Nephron (organoid): ENCODE data around the gene GOLT1A.

Source experiments
- H3K27ac Mint-ChIP-seq, 3 experiments: 2 replicates each; pipeline ENCODE4 v1.8.0; 2020; ENCODE audit warnings: mixed read lengths in 3 of 3, mild to moderate bottlenecking in 2 of 3, moderate library complexity in 1 of 3
- H3K27me3 Mint-ChIP-seq: 2 replicates; pipeline ENCODE4 v1.8.0; 2021; ENCODE audit warnings: low read depth, mild to moderate bottlenecking, moderate library complexity, mixed read lengths
- H3K36me3 Mint-ChIP-seq: 2 replicates; pipeline ENCODE4 v1.8.0; 2020; ENCODE audit warnings: low read depth, mixed read lengths
- H3K4me1 Mint-ChIP-seq: 2 replicates; pipeline ENCODE4 v1.8.0; 2020; ENCODE audit warnings: mixed read lengths
- H3K4me3 Mint-ChIP-seq, 3 experiments: 2 replicates each; pipeline ENCODE4 v1.8.0; 2020; ENCODE audit warnings: mild to moderate bottlenecking in 3 of 3, mixed read lengths in 3 of 3, moderate library complexity in 2 of 3
- H3K9me3 Mint-ChIP-seq: 2 replicates; pipeline ENCODE4 v1.8.0; 2020; ENCODE audit warnings: mixed read lengths
- TF ChIP-seq, protein P1 (sequence below), 3 experiments: fragments of 200-600 bp; sonication (generic); IDR thresholded peaks; one replicate each; pipeline ENCODE4 v1.5.0; 2021; ENCODE audit warnings: antibody characterized with exemption in 3 of 3; ENCODE audit not compliant: unreplicated experiment in 3 of 3

GOLT1A gene

DNA sequence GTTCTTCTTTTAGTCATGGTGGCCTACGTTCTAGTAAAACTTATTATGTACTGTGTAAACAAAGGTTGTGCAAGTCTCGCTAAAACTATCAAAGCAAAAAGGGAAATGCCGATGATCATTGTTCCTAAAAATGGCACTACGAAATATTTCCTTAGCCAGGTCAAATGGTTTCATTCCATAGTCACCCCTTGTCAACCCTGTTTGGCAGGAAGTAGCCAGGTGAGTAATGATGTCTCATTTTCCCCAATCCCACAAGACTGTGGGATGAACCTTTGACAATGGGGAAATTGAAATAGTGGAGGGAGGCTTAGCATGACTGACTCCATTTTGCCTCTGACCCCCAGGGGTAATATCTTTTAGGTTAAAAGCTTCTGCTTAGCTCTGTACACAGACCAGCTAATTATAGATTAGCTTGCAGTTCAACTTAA, 42.0 kb downstream of the GOLT1A start:
- Mint-ChIP-seq H3K4me3 (no peak overlapping the region), H3K27me3 (no peaks in the 10 kb centered on the region), H3K36me3 (no peaks in the 10 kb centered on the region), H3K9me3 (peaks cover 5% of the 10 kb centered on the region), H3K27ac (no peak overlapping the region), H3K4me1 (no peaks in the 10 kb centered on the region)
- TF ChIP-seq, protein P1, sequence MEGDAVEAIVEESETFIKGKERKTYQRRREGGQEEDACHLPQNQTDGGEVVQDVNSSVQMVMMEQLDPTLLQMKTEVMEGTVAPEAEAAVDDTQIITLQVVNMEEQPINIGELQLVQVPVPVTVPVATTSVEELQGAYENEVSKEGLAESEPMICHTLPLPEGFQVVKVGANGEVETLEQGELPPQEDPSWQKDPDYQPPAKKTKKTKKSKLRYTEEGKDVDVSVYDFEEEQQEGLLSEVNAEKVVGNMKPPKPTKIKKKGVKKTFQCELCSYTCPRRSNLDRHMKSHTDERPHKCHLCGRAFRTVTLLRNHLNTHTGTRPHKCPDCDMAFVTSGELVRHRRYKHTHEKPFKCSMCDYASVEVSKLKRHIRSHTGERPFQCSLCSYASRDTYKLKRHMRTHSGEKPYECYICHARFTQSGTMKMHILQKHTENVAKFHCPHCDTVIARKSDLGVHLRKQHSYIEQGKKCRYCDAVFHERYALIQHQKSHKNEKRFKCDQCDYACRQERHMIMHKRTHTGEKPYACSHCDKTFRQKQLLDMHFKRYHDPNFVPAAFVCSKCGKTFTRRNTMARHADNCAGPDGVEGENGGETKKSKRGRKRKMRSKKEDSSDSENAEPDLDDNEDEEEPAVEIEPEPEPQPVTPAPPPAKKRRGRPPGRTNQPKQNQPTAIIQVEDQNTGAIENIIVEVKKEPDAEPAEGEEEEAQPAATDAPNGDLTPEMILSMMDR (IDR thresholded peaks at IDR 0.05; ENCODE audit: unreplicated experiment in 3 of 3): no peak

- TF ChIP-seq, protein P1 (IDR thresholded peaks at IDR 0.05; ENCODE audit: unreplicated experiment in 3 of 3): no peak
- Mint-ChIP-seq H3K36me3 (no peaks in the 10 kb centered on the region), H3K4me3 (no peak overlapping the region), H3K27me3 (no peaks in the 10 kb centered on the region), H3K27ac (no peak overlapping the region), H3K9me3 (peaks cover 5% of the 10 kb centered on the region), H3K4me1 (no peaks in the 10 kb centered on the region)
These were observed 43.2 kb downstream of the GOLT1A start for GRCh38 chr1:204170494-204171155.

DNA sequence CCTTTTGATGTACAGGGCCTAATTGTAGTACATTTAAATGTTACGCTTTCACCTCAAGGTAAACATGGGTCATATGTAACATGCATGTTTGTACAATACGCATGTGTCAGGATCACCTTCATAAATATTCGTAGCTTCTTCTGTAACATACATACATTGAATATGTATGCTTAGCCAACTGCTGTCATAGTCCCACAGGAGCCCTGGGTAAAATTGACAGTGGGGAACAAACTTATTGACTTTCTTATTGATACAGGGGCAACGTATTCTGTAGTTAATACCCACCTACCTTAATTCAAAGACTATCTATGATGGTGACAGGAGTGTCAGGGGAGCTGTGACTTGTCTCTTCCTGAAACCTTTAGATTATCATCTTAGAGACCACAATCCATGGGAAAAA, 43.9 kb downstream of the GOLT1A start:
- no peak overlapping the region for H3K27ac Mint-ChIP-seq
- no peak overlapping the region for H3K4me3 Mint-ChIP-seq
- TF ChIP-seq, protein P1 (IDR thresholded peaks at IDR 0.05; ENCODE audit: unreplicated experiment in 3 of 3): no peak
- no peaks in the 10 kb centered on the region for H3K4me1 Mint-ChIP-seq
- H3K9me3 Mint-ChIP-seq: peaks cover 5% of the 10 kb centered on the region
- H3K36me3 Mint-ChIP-seq: no peaks in the 10 kb centered on the region
- H3K27me3 Mint-ChIP-seq: no peaks in the 10 kb centered on the region

- no peaks in the 10 kb centered on the region for H3K36me3 Mint-ChIP-seq
- no peaks in the 10 kb centered on the region for H3K4me1 Mint-ChIP-seq
- peaks cover 5% of the 10 kb centered on the region for H3K9me3 Mint-ChIP-seq
- H3K27ac Mint-ChIP-seq: no peak overlapping the region
- H3K4me3 Mint-ChIP-seq: no peak overlapping the region
- TF ChIP-seq, protein P1 (IDR thresholded peaks at IDR 0.05; ENCODE audit: unreplicated experiment in 3 of 3): no peak
- peaks cover 3% of the 10 kb centered on the region for H3K27me3 Mint-ChIP-seq
These were observed 46.1 kb downstream of the GOLT1A start for GRCh38 chr1:204167730-204168129.

DNA sequence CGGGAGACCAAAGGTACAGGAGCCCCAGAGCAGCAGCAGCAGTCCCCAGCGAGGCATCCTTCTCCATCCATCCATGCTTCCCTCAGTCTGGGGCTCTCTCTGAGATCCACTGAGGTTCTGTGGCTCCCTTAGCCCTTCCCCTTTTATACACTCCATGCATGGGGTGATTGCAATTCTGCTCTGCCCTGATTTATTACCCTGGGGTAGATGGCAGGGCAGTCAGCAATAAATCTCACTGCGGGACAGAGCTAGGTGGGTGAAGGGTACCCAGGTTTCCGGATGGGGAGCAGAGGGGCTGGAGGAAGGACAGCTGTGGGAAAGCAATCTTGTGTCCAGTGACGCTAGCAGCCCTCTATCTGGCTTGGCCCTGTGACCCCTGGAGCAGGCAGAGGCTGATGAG, 47.6 kb downstream of the GOLT1A start, which contains the start of gene REN:
Gene REN, minus strand, starts transcription at position 119 of the 400 bp plus-strand sequence. Its CDS starts 44 bp downstream, at position 75.
- Mint-ChIP-seq H3K4me1 (no peaks in the 10 kb centered on the region), H3K27ac (no peak within 1 kb of the TSS), H3K27me3 (peaks cover 10% of the 10 kb centered on the region), H3K9me3 (peaks cover 3% of the 10 kb centered on the region), H3K4me3 (no peak within 1 kb of the TSS), H3K36me3 (no peaks in the 10 kb centered on the region)
- TF ChIP-seq, protein P1 (IDR thresholded peaks at IDR 0.05; ENCODE audit: unreplicated experiment in 3 of 3): no peak

DNA sequence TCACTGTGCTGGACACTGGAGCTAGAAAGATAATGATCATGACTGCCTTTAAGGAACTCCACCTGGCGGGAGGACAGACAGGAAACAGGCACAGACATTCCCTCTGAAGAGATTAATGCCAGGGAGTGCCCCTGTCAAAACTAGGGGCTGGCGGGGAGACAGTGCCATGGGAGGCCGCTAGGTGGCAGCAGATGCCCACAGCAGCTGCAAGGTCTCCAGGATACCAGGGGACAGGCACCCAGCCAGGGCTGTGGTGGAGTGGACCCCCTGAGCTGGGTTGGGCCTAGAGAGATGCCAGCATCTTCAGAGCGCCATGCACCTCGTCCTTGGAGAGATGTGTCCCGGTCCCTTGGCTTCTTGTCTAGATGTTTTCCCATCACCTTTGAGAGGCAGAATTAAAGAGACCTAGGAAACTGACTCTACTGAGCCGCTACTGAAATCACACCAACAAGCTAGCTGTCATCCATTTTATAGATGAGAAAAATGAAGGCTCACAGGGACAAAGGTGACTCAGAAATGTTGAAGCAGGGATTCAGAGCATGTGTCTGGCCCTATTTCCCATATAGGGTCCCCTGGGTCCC, 51.2 kb downstream of the GOLT1A start:
- no peaks in the 10 kb centered on the region for H3K9me3 Mint-ChIP-seq
- no peak overlapping the region for H3K4me3 Mint-ChIP-seq
- H3K27me3 Mint-ChIP-seq: peaks cover 19% of the 10 kb centered on the region
- TF ChIP-seq, protein P1 (IDR thresholded peaks at IDR 0.05; ENCODE audit: unreplicated experiment in 3 of 3): peak; percentile 98 to 99 (median 99)
- H3K4me1 Mint-ChIP-seq: peaks cover 6% of the 10 kb centered on the region
- no peak overlapping the region for H3K27ac Mint-ChIP-seq
- no peaks in the 10 kb centered on the region for H3K36me3 Mint-ChIP-seq
